Mesothelial cell of epicardium (in vitro differentiated cells): Measurements from ENCODE around the gene ZFPM1. TPM values are rescaled to one million over a fixed set of nuclear protein-coding genes. Genes with fewer than 3 reads are reported as not detected.

ENCODE experiments used
- DNase-seq, 2 experiments: peaks; one replicate each; pipeline ENCODE4 v3.0.0; 2021; ENCODE audit warnings: low spot score in 2 of 2; ENCODE audit not compliant: unreplicated experiment in 2 of 2
- H3K27ac Mint-ChIP-seq: 2 replicates; pipeline ENCODE4 v1.8.0; 2021; ENCODE audit warnings: mixed read lengths
- H3K27me3 Mint-ChIP-seq: 2 replicates; pipeline ENCODE4 v1.8.0; 2021; ENCODE audit warnings: low read depth, mixed read lengths
- H3K36me3 Mint-ChIP-seq: 2 replicates; pipeline ENCODE4 v1.8.0; 2021; ENCODE audit warnings: mixed read lengths
- H3K4me1 Mint-ChIP-seq: 2 replicates; pipeline ENCODE4 v1.8.0; 2021; ENCODE audit warnings: mixed read lengths
- H3K4me3 Mint-ChIP-seq: 2 replicates; pipeline ENCODE4 v1.8.0; 2021; ENCODE audit warnings: mild to moderate bottlenecking, moderate library complexity, mixed read lengths
- H3K9me3 Mint-ChIP-seq: 2 replicates; pipeline ENCODE4 v1.8.0; 2021; ENCODE audit warnings: mixed read lengths
- total RNA-seq: library from RNA; stranded (reverse); gene quantifications from 3 replicates; pipeline ENCODE4 v1.2.1, GENCODE V29; 2021
- TF ChIP-seq, protein P1 (sequence below): fragments of 200-600 bp; sonication (generic); IDR thresholded peaks from one replicate; pipeline ENCODE4 v1.5.0; 2021; ENCODE audit warnings: antibody characterized with exemption; ENCODE audit not compliant: unreplicated experiment

ZFPM1 gene
- total RNA-seq, 1 donor from 2014 or later, result 56.2 TPM

DNA sequence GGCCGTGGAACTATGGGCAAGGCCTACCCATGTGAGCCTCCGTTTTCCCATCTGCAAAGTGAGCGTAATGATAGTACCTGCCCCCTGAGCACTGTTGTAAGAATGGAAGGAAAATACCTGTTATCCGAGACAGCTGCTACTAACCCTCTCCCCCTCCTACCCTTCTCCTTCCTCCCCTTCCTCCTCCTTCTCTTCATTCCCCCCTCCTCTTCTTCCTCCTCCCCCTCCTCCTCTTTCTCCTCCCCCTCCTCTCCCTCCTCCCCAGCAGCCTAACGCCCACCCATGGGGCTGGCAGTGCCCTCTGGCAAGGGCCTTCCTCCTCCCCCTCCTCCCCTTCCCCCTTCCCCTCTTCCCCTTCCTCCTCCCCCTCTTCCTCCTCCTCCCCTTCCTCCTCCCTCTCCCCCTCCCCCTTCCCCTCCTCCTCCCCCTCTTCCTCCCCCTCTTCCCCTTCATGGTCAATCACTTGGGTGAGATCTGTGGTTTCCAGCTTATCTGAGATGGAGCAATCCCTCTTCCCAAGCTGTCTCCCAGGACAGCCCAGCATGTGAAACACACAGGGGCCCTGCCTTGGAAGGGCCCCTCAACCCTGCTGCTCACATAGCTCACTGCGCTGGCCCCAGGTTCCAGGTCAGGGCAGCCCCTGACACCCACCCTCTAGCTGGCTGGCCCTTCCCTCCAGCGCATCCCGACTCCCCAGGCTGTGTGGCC, 6.4 kb downstream of the ZFPM1 start:
- H3K4me1 Mint-ChIP-seq, result peaks cover 38% of the 10 kb centered on the region
- no peaks in the 10 kb centered on the region for H3K36me3 Mint-ChIP-seq
- no peaks in the 10 kb centered on the region for H3K9me3 Mint-ChIP-seq
- peak overlapping the region; percentile 12 for H3K27ac Mint-ChIP-seq
- H3K27me3 Mint-ChIP-seq, result no peaks in the 10 kb centered on the region
- DNase-seq, result no peak
- TF ChIP-seq, protein P1, sequence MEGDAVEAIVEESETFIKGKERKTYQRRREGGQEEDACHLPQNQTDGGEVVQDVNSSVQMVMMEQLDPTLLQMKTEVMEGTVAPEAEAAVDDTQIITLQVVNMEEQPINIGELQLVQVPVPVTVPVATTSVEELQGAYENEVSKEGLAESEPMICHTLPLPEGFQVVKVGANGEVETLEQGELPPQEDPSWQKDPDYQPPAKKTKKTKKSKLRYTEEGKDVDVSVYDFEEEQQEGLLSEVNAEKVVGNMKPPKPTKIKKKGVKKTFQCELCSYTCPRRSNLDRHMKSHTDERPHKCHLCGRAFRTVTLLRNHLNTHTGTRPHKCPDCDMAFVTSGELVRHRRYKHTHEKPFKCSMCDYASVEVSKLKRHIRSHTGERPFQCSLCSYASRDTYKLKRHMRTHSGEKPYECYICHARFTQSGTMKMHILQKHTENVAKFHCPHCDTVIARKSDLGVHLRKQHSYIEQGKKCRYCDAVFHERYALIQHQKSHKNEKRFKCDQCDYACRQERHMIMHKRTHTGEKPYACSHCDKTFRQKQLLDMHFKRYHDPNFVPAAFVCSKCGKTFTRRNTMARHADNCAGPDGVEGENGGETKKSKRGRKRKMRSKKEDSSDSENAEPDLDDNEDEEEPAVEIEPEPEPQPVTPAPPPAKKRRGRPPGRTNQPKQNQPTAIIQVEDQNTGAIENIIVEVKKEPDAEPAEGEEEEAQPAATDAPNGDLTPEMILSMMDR, result no peak
- H3K4me3 Mint-ChIP-seq, result no peak overlapping the region

DNA sequence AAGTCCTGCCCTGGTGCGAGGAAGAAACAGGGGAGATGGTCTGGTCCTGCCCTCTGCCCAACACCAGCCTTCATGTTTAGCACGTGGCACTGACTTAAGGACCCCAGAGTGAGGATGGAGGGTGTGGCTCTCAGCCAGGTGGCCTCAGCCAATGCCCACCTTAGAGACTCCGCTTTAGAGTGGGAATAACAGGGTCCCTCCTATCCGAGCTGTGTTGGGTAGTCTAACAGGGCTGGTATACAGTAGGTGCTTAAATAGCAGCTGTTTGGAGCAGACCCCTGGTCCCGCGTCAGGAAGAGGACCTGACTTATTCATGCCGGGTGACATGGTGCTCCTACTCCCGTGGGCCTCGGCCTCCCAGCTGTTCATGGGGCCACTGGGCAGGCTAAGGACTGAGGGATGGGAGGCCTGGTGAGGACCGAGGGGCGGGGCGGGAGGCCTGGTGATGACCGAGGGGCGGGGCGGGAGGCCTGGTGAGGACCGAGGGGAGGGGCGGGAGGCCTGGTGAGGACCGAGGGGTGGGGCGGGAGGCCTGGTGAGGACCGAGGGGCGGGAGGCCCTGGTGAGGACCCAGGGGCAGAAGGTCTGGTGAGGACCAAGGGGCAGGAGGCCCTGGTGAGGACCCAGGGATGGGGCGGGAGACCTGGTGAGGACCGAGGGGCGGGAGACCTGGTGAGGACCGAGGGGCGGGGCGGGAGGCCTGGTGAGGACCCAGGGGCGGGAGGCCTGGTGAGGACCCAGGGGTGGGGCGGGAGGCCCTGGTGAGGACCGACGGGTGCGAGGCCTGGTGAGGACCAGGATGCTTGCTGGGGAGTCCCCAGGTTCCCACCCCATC, 7.6 kb downstream of the ZFPM1 start:
- H3K4me1 Mint-ChIP-seq, result peaks cover 45% of the 10 kb centered on the region
- H3K36me3 Mint-ChIP-seq, result no peaks in the 10 kb centered on the region
- DNase-seq, result no peak
- no peaks in the 10 kb centered on the region for H3K27me3 Mint-ChIP-seq
- TF ChIP-seq, protein P1, result no peak
- no peaks in the 10 kb centered on the region for H3K9me3 Mint-ChIP-seq
- H3K4me3 Mint-ChIP-seq, result no peak overlapping the region
- H3K27ac Mint-ChIP-seq, result no peak overlapping the region

DNA sequence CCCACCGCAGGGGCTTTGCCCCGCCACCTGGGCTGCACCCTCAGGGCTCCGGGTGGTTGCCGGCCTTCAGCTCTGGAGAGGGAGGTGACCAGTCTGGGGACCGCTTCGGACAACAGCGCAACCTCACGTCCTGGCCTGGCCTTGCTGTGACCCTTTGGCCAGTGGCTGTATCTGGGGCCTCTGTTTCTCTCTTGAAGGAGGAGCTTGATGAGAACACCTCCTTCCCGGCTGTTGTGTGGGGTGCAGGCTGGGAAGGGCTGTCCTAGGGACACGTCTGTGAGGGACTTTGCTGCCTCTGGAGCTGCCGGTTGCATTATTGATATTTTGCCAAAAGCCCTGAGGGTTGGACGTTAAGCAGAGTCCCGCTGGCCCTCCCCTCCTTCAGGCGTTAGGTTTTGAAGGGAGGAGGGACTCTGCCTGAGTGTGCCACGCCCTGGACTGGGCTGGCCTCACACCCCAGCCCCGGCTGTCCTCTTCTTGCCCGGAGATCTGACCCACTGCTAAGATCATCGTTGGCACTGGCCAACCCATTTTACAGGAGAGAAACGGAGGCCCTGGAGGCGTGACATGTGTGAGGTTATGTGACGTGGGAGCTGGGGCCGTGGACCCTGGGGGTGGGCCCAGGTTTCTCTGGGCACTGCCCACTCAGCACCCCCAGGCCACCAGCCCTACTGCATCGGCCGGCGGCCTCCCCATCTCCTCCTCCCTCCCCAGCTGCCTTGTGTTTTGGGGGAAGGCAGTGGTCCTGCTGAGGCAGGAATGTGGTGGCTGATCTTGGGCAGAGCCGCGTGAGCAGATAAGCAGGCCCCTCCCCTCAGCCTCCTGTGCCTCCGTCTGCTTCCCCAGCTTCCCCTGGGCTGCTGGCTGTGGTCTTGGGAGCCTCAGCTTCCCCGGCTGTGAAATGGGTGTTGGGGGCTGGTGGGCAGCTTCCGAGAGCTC, 8.5 kb downstream of the ZFPM1 start:
- DNase-seq, result no peak
- Mint-ChIP-seq H3K36me3 (no peaks in the 10 kb centered on the region), H3K9me3 (no peaks in the 10 kb centered on the region), H3K27me3 (no peaks in the 10 kb centered on the region), H3K4me3 (peak overlapping the region; percentile 45), H3K27ac (peak overlapping the region; percentile 84), H3K4me1 (peaks cover 39% of the 10 kb centered on the region)
- TF ChIP-seq, protein P1, result no peak

DNA sequence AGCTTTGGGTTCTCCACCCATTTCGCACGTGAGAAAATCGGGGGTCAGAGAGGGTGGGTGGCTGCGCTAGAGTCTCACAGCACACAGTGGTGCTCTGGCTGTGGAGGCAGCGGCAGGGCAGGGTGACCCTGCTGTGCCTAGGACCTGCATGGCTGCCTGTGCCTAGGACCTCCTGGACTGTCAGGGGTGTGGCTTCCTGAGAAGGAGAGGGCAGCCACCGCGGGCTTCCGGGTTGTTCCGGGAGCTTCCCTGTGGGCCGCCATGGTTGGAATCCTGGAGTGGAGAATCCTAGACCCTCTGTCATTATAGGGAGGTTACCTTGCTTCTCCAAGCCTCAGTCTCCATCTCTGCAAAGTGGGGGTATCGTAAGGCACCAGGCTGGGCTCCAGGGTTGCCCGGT, 9.3 kb downstream of the ZFPM1 start:
- no peak overlapping the region for H3K4me3 Mint-ChIP-seq
- no peaks in the 10 kb centered on the region for H3K36me3 Mint-ChIP-seq
- H3K27me3 Mint-ChIP-seq, result no peaks in the 10 kb centered on the region

DNA sequence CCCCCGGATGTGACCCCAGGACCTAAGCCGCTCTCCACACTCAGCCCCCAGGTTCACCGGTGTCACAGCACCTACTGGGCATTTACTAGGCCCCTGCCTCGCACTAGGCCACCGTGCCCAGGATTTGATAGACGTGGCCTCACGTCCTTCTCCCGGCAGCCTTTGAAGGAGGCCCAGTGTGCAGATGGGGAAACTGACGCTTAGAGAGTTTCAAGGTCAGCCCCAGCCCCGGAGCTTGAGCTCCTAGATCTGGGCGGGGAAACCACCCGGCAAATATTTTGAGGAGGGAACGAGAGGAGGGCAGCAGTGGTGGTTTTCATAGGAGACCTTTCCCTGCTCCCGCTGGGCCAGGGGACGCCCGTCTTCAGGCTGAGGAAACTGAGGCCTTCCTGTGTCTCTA, 10.3 kb downstream of the ZFPM1 start:
- DNase-seq, result no peak
- Mint-ChIP-seq H3K36me3 (no peaks in the 10 kb centered on the region), H3K4me3 (no peak overlapping the region), H3K27me3 (no peaks in the 10 kb centered on the region), H3K27ac (peak overlapping the region; percentile 79), H3K9me3 (no peaks in the 10 kb centered on the region), H3K4me1 (peaks cover 45% of the 10 kb centered on the region)
- TF ChIP-seq, protein P1, result no peak

More for the DNA sequence above, 9.3 kb downstream of the ZFPM1 start:
- Mint-ChIP-seq H3K27ac (peak overlapping the region; percentile 30), H3K4me1 (peaks cover 40% of the 10 kb centered on the region), H3K9me3 (no peaks in the 10 kb centered on the region)
- TF ChIP-seq, protein P1, result no peak
- no peak for DNase-seq
